Gastroesophageal sphincter (tissue), 4 donors: Measurements from ENCODE around the gene FBXO44. TPM values are rescaled to one million over a fixed set of nuclear protein-coding genes. Genes with fewer than 3 reads are reported as not detected.

ENCODE experiments used
- ATAC-seq: fragments of 150-250 bp; one replicate; pipeline ENCODE4 v1.9.1; 2016; ENCODE audit warnings: mild to moderate bottlenecking, moderate library complexity
- H3K27ac ChIP-seq, 4 donors: fragments of 200-600 bp; sonication (generic) in 3 of 4; 1 replicate in 3 of 4; 2 replicates in 1 of 4; pipeline ENCODE4 v1.5.1; 2016 to 2019
- H3K27me3 ChIP-seq: fragments of 200-600 bp; sonication (generic); one replicate; pipeline ENCODE4 v1.5.1; 2019
- H3K36me3 ChIP-seq, 2 donors: fragments of 200-600 bp; sonication (generic); one replicate each; pipeline ENCODE4 v1.5.1; 2019; ENCODE audit warnings: control low read depth in 1 of 2
- H3K4me1 ChIP-seq, 3 donors: fragments of 200-600 bp; sonication (generic); 1 replicate in 2 of 3; 2 replicates in 1 of 3; pipeline ENCODE4 v1.5.1; 2016 to 2019; ENCODE audit warnings: control low read depth in 2 of 3
- H3K4me3 ChIP-seq, 2 donors: fragments of 200-600 bp; sonication (generic); one replicate each; pipeline ENCODE4 v1.5.1; 2019; ENCODE audit warnings: mild to moderate bottlenecking in 1 of 2, moderate library complexity in 1 of 2
- H3K9me3 ChIP-seq, 3 donors: fragments of 200-600 bp; sonication (generic); one replicate each; pipeline ENCODE4 v1.5.1; 2017 to 2019; ENCODE audit warnings: control low read depth in 2 of 3
- CTCF ChIP-seq, 4 experiments: fragments of 200-600 bp in 2 of 4; fragments of 450-650 bp in 2 of 4; sonication (generic) in 1 of 4; IDR thresholded peaks; one replicate each; pipeline ENCODE4 v1.5.1; 2017 to 2019; ENCODE audit warnings: antibody characterized with exemption in 4 of 4, mild to moderate bottlenecking in 2 of 4, moderate library complexity in 2 of 4
- EP300 ChIP-seq: sonication (generic); formaldehyde crosslinking; IDR thresholded peaks from one replicate; pipeline ENCODE4 v1.6.1; 2017; ENCODE audit warnings: antibody characterized with exemption, mild to moderate bottlenecking
- POLR2A ChIP-seq, 2 donors: fragments of 450-650 bp; IDR thresholded peaks; one replicate each; pipeline ENCODE4 v1.6.1; 2017; ENCODE audit warnings: antibody characterized with exemption in 2 of 2, mild to moderate bottlenecking in 2 of 2, moderate library complexity in 1 of 2
- POLR2AphosphoS5 ChIP-seq: sonication (generic); formaldehyde crosslinking; IDR thresholded peaks from one replicate; pipeline ENCODE4 v1.6.1; 2017; ENCODE audit warnings: antibody characterized with exemption
- WGBS, 2 donors: methylation state at CpG; one replicate each; pipeline ENCODE4 v1.1.5; 2018; ENCODE audit warnings: low coverage in 1 of 2; 5-methylcytosine and 5-hydroxymethylcytosine counted together
- total RNA-seq, 4 donors: library from RNA; depleted of rRNA; stranded (reverse); fragments of >200 nt; gene quantifications; one replicate each; pipeline ENCODE4 v1.1.0, GENCODE V29; 2016

Gene FBXO44
- total RNA-seq, 4 donors from 2014 or later = 10.5 to 22.9 (median 17.2) TPM

GRCh38 chr1:11701551-11701961 is 46.9 kb downstream of the FBXO44 start:
- H3K27ac ChIP-seq = no peak overlapping the region
- TF ChIP-seq POLR2A (IDR thresholded peaks at IDR 0.05) = no peak
- TF ChIP-seq EP300 = no peak
- no peak for TF ChIP-seq CTCF (IDR thresholded peaks at IDR 0.05)
- no peak for TF ChIP-seq POLR2AphosphoS5
- peaks cover 0 to 12% (median 3%) of the 10 kb centered on the region in 3 donors for H3K4me1 ChIP-seq
- no peaks in the 10 kb centered on the region for H3K36me3 ChIP-seq
- no peak for ATAC-seq
- H3K27me3 ChIP-seq = peaks cover 76% of the 10 kb centered on the region
- no peak overlapping the region for H3K4me3 ChIP-seq
- WGBS, 2 donors = 60% methylated on average over 1 of the region's 15 CpGs; no CpG with 5 or more reads in 1 of the 2 donors
- no peaks in the 10 kb centered on the region for H3K9me3 ChIP-seq

GRCh38 chr1:11701981-11702803 is 47.5 kb downstream of the FBXO44 start:
- no peaks in the 10 kb centered on the region for H3K9me3 ChIP-seq
- 67 to 74% methylated on average over 12 to 15 of the region's 15 CpGs for WGBS, 2 donors
- no peak for TF ChIP-seq POLR2A (IDR thresholded peaks at IDR 0.05)
- TF ChIP-seq CTCF (IDR thresholded peaks at IDR 0.05) = no peak
- no peak for TF ChIP-seq EP300
- no peak for TF ChIP-seq POLR2AphosphoS5
- H3K4me1 ChIP-seq = peaks cover 0 to 12% (median 3%) of the 10 kb centered on the region in 3 donors
- no peak for ATAC-seq
- no peak overlapping the region for H3K4me3 ChIP-seq
- no peaks in the 10 kb centered on the region for H3K36me3 ChIP-seq
- H3K27ac ChIP-seq = no peak overlapping the region
- peaks cover 74% of the 10 kb centered on the region for H3K27me3 ChIP-seq

DNA sequence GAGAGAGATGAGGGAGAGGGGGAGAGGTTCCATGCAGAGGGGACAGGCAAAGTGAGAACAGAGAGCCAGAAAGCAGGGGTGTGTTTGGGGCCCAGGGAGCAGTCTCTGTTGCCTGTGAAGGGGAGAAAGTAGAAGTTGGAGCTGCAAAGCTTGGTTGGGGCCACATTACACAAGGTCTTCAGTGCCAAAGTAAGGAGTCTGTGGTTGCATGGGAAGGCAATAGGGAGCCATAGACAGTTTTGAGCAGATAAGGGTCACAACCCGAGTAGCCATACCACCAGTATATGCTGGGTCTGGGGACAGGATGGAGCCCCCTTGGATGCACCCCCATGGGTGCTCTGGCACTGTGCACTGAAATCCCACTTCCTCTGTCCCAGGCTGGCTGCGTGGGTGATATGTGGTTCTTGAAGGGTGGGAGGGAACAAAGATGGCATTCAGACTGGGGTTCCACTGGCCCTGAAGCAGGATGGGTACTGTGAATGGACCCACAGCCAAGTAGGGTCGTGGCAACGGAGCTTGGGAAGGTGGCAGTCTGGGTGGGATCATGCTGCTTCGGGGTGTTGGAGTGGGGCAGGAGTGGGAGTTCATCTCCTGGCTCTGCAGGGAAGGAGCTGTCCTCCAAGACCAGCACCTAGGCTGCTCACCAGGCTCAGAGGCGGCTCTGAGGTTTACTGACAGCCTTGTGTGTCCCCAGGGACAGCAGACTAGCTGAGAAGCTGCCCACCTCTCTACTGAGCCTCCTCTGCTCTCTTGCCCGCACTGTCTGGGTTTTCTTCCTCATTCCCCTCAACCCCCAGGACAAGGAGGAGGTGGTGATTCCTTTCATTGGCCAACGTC is 48.9 kb downstream of the FBXO44 start:
- Histone ChIP-seq H3K36me3 (no peaks in the 10 kb centered on the region), H3K4me3 (no peak overlapping the region), H3K9me3 (no peaks in the 10 kb centered on the region), H3K4me1 (peaks cover 0 to 12% (median 3%) of the 10 kb centered on the region in 3 donors), H3K27me3 (peaks cover 81% of the 10 kb centered on the region), H3K27ac (no peak overlapping the region)
- ATAC-seq = no peak
- WGBS, 2 donors = 59 to 64% methylated on average over 6 of the region's 8 CpGs
- TF ChIP-seq CTCF (IDR thresholded peaks at IDR 0.05) (no peak), POLR2AphosphoS5 (no peak), EP300 (no peak), POLR2A (IDR thresholded peaks at IDR 0.05) (no peak)

DNA sequence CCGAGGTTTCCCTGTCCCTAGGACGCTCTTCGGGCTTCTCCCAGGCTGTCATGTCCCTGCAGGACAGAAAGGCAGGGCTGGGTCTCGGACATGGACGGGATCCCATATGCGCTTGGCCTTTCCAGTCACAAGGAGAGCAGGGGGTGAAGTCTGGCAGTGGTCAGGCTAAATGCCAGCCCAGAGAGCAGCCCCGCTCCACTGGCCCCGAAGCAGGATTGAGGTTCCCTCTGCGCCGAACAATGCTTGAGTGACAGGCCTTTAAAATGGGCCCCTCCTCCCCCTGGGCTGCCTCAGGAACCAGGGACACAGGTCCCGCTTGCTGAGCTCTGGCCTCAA is 49.5 kb downstream of the FBXO44 start:
- TF ChIP-seq EP300 = no peak
- TF ChIP-seq POLR2AphosphoS5 = no peak
- no peak for TF ChIP-seq CTCF (IDR thresholded peaks at IDR 0.05)
- no peak for TF ChIP-seq POLR2A (IDR thresholded peaks at IDR 0.05)
- Histone ChIP-seq H3K4me1 (peaks cover 0 to 12% (median 3%) of the 10 kb centered on the region in 3 donors), H3K27me3 (peaks cover 82% of the 10 kb centered on the region), H3K27ac (no peak overlapping the region), H3K9me3 (no peaks in the 10 kb centered on the region), H3K4me3 (no peak overlapping the region), H3K36me3 (no peaks in the 10 kb centered on the region)
- 40% methylated on average over 1 of the region's 11 CpGs; no CpG with 5 or more reads in 1 of the 2 donors for whole genome bisulfite sequencing, 2 donors
- ATAC-seq = no peak
